Astrocyte (in vitro differentiated cells and primary cell): ENCODE data around the gene CCDC12. TPM values are rescaled to one million over a fixed set of nuclear protein-coding genes. Genes with fewer than 3 reads are reported as not detected.
"Not testable (repeated sequence)": the region's sequence is repeated elsewhere in the genome, so short reads cannot be mapped to it uniquely, and the experiment has no call there.

Experiments used
- DNase-seq: peaks from one replicate; pipeline ENCODE4 v3.0.0-alpha.2; 2010; ENCODE audit warnings: low read depth
- FAIRE-seq: peaks from 2 replicates; lab custom pipeline; 2011; peaks lifted over from hg19 to GRCh38; lab: Jason Lieb, UNC
- H2AFZ ChIP-seq: 2 replicates; pipeline ENCODE4 v1.6.0; 2012; ENCODE audit warnings: low read depth, low read length, inconsistent platforms
- H3K27ac ChIP-seq: 2 replicates; pipeline ENCODE4 v1.5.1; 2011; ENCODE audit warnings: low read depth, low read length, inconsistent platforms
- H3K27me3 ChIP-seq: 2 replicates; pipeline ENCODE4 v1.6.0; 2011; ENCODE audit warnings: low read length, inconsistent platforms; ENCODE audit not compliant: insufficient read depth
- H3K36me3 ChIP-seq: 2 replicates; pipeline ENCODE4 v1.5.1; 2011; ENCODE audit warnings: low read length, inconsistent platforms; ENCODE audit not compliant: insufficient read depth
- H3K4me1 ChIP-seq: 2 replicates; pipeline ENCODE4 v1.5.1; 2011; ENCODE audit warnings: low read length, inconsistent platforms; ENCODE audit not compliant: insufficient read depth
- H3K4me2 ChIP-seq: 2 replicates; pipeline ENCODE4 v1.6.0; 2012; ENCODE audit warnings: low read length, inconsistent platforms
- H3K4me3 ChIP-seq: 2 replicates; pipeline ENCODE4 v1.5.1; 2011; ENCODE audit warnings: low read depth, mild to moderate bottlenecking, low read length, inconsistent platforms; ENCODE audit not compliant: insufficient read depth
- H3K79me2 ChIP-seq: 2 replicates; pipeline ENCODE4 v1.6.0; 2012; ENCODE audit warnings: mild to moderate bottlenecking, low read length, inconsistent platforms; ENCODE audit not compliant: insufficient read depth
- H3K9ac ChIP-seq: 2 replicates; pipeline ENCODE4 v1.6.0; 2012; ENCODE audit warnings: mild to moderate bottlenecking, low read length, inconsistent platforms
- H3K9me3 ChIP-seq: 2 replicates; pipeline ENCODE4 v1.5.1; 2012; ENCODE audit warnings: low read depth, mild to moderate bottlenecking, low read length, inconsistent platforms; ENCODE audit not compliant: insufficient read depth
- H4K20me1 ChIP-seq: 2 replicates; pipeline ENCODE4 v1.6.0; 2012; ENCODE audit warnings: low read length, inconsistent platforms; ENCODE audit not compliant: insufficient read depth
- H3K27ac Mint-ChIP-seq: one replicate; pipeline ENCODE4 v1.8.0; 2021; ENCODE audit warnings: mild to moderate bottlenecking, mixed read lengths; ENCODE audit not compliant: unreplicated experiment
- H3K27me3 Mint-ChIP-seq: one replicate; pipeline ENCODE4 v1.8.0; 2021; ENCODE audit warnings: low read depth, mixed read lengths; ENCODE audit not compliant: unreplicated experiment
- H3K36me3 Mint-ChIP-seq: one replicate; pipeline ENCODE4 v1.8.0; 2021; ENCODE audit warnings: low read depth, mixed read lengths; ENCODE audit not compliant: unreplicated experiment
- H3K4me1 Mint-ChIP-seq: one replicate; pipeline ENCODE4 v1.8.0; 2021; ENCODE audit warnings: low read depth, mixed read lengths; ENCODE audit not compliant: unreplicated experiment
- H3K4me3 Mint-ChIP-seq: one replicate; pipeline ENCODE4 v1.8.0; 2021; ENCODE audit warnings: mild to moderate bottlenecking, moderate library complexity, mixed read lengths; ENCODE audit not compliant: unreplicated experiment
- H3K9me3 Mint-ChIP-seq: one replicate; pipeline ENCODE4 v1.8.0; 2021; ENCODE audit warnings: mild to moderate bottlenecking, mixed read lengths; ENCODE audit not compliant: unreplicated experiment
- CTCF ChIP-seq: IDR thresholded peaks from 2 replicates; pipeline ENCODE4 v1.5.1; 2011; ENCODE audit warnings: low read depth, mild to moderate bottlenecking, inconsistent platforms, low read length, moderate library complexity; ENCODE audit not compliant: insufficient read depth
- EZH2 ChIP-seq: IDR thresholded peaks from 2 replicates; pipeline ENCODE4 v1.6.1; 2012; ENCODE audit warnings: mild to moderate bottlenecking, low read length, inconsistent platforms; ENCODE audit not compliant: insufficient read depth
- total RNA-seq: library from RNA; stranded (reverse); gene quantifications from 2 replicates; pipeline ENCODE4 v1.2.1, GENCODE V29; 2021

The CCDC12 gene
- total RNA-seq, 1 donor from 2014 or later = 29.0 TPM

GRCh38 chr3:46912986-46913385 is 63.6 kb downstream of the CCDC12 start:
- no peak overlapping the region for H3K27ac Mint-ChIP-seq
- H3K36me3 ChIP-seq = peaks cover 9% of the 10 kb centered on the region
- TF ChIP-seq EZH2 (no peak), CTCF (no peak)

GRCh38 chr3:46910914-46911313 is 65.6 kb downstream of the CCDC12 start:
- H3K4me1 Mint-ChIP-seq, H3K79me2 ChIP-seq, H2AFZ ChIP-seq, H3K4me3 ChIP-seq, H3K36me3 ChIP-seq, H3K27me3 ChIP-seq, H4K20me1 ChIP-seq, H3K9me3 Mint-ChIP-seq, DNase-seq, H3K27ac Mint-ChIP-seq, H3K36me3 Mint-ChIP-seq, FAIRE-seq, H3K4me2 ChIP-seq, H3K9ac ChIP-seq, H3K27ac ChIP-seq, H3K27me3 Mint-ChIP-seq, H3K9me3 ChIP-seq, H3K4me3 Mint-ChIP-seq: not testable (repeated sequence)
- peaks cover 27% of the 10 kb centered on the region for H3K4me1 ChIP-seq

More at GRCh38 chr3:46912986-46913385, 63.6 kb downstream of the CCDC12 start:
- H3K4me1 Mint-ChIP-seq = peaks cover 7% of the 10 kb centered on the region
- Histone ChIP-seq H3K9me3 (no peaks in the 10 kb centered on the region), H3K4me3 (no peak overlapping the region), H3K9ac (no peak overlapping the region), H3K27ac (no peak overlapping the region), H4K20me1 (peaks cover 13% of the 10 kb centered on the region), H3K4me1 (peaks cover 27% of the 10 kb centered on the region), H2AFZ (no peak overlapping the region), H3K27me3 (no peaks in the 10 kb centered on the region), H3K79me2 (no peaks in the 10 kb centered on the region), H3K4me2 (no peak overlapping the region)
- DNase-seq (no peak), FAIRE-seq (no peak)
- no peaks in the 10 kb centered on the region for H3K27me3 Mint-ChIP-seq
- peaks cover 18% of the 10 kb centered on the region for H3K36me3 Mint-ChIP-seq
- peaks cover 9% of the 10 kb centered on the region for H3K9me3 Mint-ChIP-seq
- H3K4me3 Mint-ChIP-seq = no peak overlapping the region

GRCh38 chr3:46910166-46910760 is 66.3 kb downstream of the CCDC12 start:
- Histone ChIP-seq H3K36me3 (no peaks in the 10 kb centered on the region), H4K20me1 (peaks cover 7% of the 10 kb centered on the region), H3K9ac (no peak overlapping the region), H2AFZ (no peak overlapping the region), H3K79me2 (no peaks in the 10 kb centered on the region), H3K4me1 (peaks cover 27% of the 10 kb centered on the region), H3K4me2 (no peak overlapping the region), H3K4me3 (no peak overlapping the region), H3K9me3 (no peaks in the 10 kb centered on the region), H3K27me3 (no peaks in the 10 kb centered on the region), H3K27ac (no peak overlapping the region)
- TF ChIP-seq EZH2 = no peak
- TF ChIP-seq CTCF = no peak
- Mint-ChIP-seq H3K9me3 (no peaks in the 10 kb centered on the region), H3K4me3 (no peak overlapping the region), H3K27me3 (peaks cover 8% of the 10 kb centered on the region), H3K36me3 (no peaks in the 10 kb centered on the region), H3K4me1 (peaks cover 3% of the 10 kb centered on the region), H3K27ac (no peak overlapping the region)
- FAIRE-seq = no peak
- no peak for DNase-seq
